Upper lobe of left lung (tissue), 4 donors: ENCODE results near the gene HM13.

ENCODE experiments used
- CTCF ChIP-seq, 6 experiments: fragments of 450-650 bp in 4 of 6; fragments of 200-600 bp in 2 of 6; sonication (generic) in 2 of 6; IDR thresholded peaks; one replicate each; pipeline ENCODE4 v1.5.1; 2016 to 2019; ENCODE audit warnings: antibody characterized with exemption in 6 of 6
- EP300 ChIP-seq, 4 donors: sonication (generic); formaldehyde crosslinking; IDR thresholded peaks; one replicate each; pipeline ENCODE4 v1.5.1; 2017; ENCODE audit warnings: antibody characterized with exemption in 4 of 4, control low read depth in 2 of 4
- POLR2A ChIP-seq, 4 donors: fragments of 450-650 bp; IDR thresholded peaks; one replicate each; pipeline ENCODE4 v1.5.1; 2016 to 2017; ENCODE audit warnings: antibody characterized with exemption in 4 of 4, mild to moderate bottlenecking in 2 of 4
- POLR2AphosphoS5 ChIP-seq, 2 donors: sonication (generic); formaldehyde crosslinking; IDR thresholded peaks; one replicate each; pipeline ENCODE4 v1.5.1; 2017; ENCODE audit warnings: antibody characterized with exemption in 2 of 2

GRCh38 chr20:31517373-31517772 lies 3.1 kb downstream of the HM13 start:
- TF ChIP-seq CTCF (IDR thresholded peaks at IDR 0.05) (no peak), POLR2AphosphoS5 (IDR thresholded peaks at IDR 0.05) (no peak), POLR2A (IDR thresholded peaks at IDR 0.05) (no peak), EP300 (IDR thresholded peaks at IDR 0.05) (no peak)
